Measurements from ENCODE around the gene KCNH4.

- TF ChIP-seq CTCF (CRISPR knock-in tag; IDR thresholded peaks at IDR 0.05) (no peak), ZNF34 (CRISPR knock-in tag; IDR thresholded peaks at IDR 0.05; ENCODE audit: borderline replicate concordance) (no peak), FOXO4 (CRISPR knock-in tag; conservative IDR thresholded peaks at IDR 0.05) (no peak), HCFC1 (IDR thresholded peaks at IDR 0.05; ENCODE audit: low read depth, low read length) (no peak), CENPBD1 (CRISPR knock-in tag; IDR thresholded peaks at IDR 0.05; ENCODE audit: borderline replicate concordance, low read depth) (no peak), ATF5 (CRISPR knock-in tag; IDR thresholded peaks at IDR 0.05; ENCODE audit: low read depth) (no peak)
Measured at GRCh38 chr17:42126836-42127235, 54.1 kb downstream of the KCNH4 start.

All from HepG2 (cell line).